Measurements from ENCODE around the gene TMED4.
"Not testable (repeated sequence)": the region's sequence is repeated elsewhere in the genome, so short reads cannot be mapped to it uniquely, and the experiment has no call there.

Gene TMED4

DNA sequence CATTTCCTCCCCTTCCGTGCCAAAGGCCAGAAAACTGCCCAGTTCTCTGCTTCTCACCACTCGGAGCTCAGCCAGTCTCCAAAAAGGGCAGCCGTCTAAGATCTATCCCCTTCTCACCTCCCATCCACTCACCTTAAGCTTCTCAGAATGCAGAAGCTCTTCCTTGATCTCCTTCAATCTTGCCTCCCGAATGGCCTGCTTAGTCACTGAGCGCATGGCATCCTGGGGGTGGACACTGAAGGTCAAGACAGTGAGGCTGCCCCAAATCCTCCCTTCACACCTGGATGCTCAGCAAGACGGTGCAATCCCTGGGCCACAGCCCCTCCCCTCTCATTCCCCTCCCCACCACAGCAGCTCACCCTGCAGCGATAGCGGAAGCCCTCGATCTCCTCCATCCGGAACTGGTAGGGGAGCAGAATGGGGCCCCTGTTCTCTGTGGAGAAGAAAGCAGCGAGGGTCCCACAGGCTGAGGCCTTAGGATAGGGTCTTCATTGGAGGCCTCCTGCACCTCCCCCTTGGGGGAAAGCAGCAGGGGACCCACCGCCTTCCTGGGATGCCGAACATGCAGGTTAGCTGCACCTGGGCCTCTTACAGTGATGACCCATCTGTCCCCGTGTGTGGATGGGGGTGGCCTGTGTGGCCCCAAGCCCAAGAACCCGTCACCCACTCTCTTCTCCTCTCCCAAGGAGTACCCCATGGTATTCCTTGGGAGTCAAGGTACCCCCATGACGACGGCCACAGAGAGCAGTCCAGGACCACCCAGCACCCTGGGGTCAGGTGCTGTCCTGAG, 13.1 kb downstream of the TMED4 start:
- H3K36me3 Mint-ChIP-seq: peaks cover 72% of the 10 kb centered on the region

GRCh38 chr7:44567884-44568283, 14.1 kb downstream of the TMED4 start:
- no peak for DNase-seq
- Mint-ChIP-seq H3K27me3 (no peaks in the 10 kb centered on the region), H3K4me1 (peaks cover 27% of the 10 kb centered on the region), H3K36me3 (peaks cover 65% of the 10 kb centered on the region), H3K27ac (no peak overlapping the region), H3K9me3 (no peaks in the 10 kb centered on the region), H3K4me3 (no peak overlapping the region)
- CTCF ChIA-PET: interaction anchor here (1.4 to 5.4 kb wide), 4 partner anchors 14 to 325 kb away, joined by 4 to 73 read pairs (median 12); partner anchors contain the start of gene TMED4

More for the DNA sequence above, 13.1 kb downstream of the TMED4 start:
- Mint-ChIP-seq H3K4me1 (peaks cover 37% of the 10 kb centered on the region), H3K27me3 (no peaks in the 10 kb centered on the region), H3K27ac (no peak overlapping the region), H3K9me3 (no peaks in the 10 kb centered on the region), H3K4me3 (no peak overlapping the region)
- CTCF ChIA-PET: interaction anchor here (1.7 to 5.4 kb wide), 2 partner anchors 13 to 326 kb away, joined by 4 to 73 read pairs; partner anchors contain the start of gene TMED4
- DNase-seq: no peak

GRCh38 chr7:44566680-44567079, 15.4 kb downstream of the TMED4 start:
- CTCF ChIA-PET: interaction anchor here (1.0 to 5.4 kb wide), 6 partner anchors 32 to 324 kb away, joined by 3 to 73 read pairs (median 6); no protein-coding TSS in a partner anchor
- no peak overlapping the region for H3K27ac Mint-ChIP-seq
- H3K36me3 Mint-ChIP-seq: peaks cover 53% of the 10 kb centered on the region
- peaks cover 15% of the 10 kb centered on the region for H3K4me1 Mint-ChIP-seq
- H3K9me3 Mint-ChIP-seq: no peaks in the 10 kb centered on the region
- H3K4me3 Mint-ChIP-seq: no peak overlapping the region
- H3K27me3 Mint-ChIP-seq: no peaks in the 10 kb centered on the region
- DNase-seq: peak; percentile 5

DNA sequence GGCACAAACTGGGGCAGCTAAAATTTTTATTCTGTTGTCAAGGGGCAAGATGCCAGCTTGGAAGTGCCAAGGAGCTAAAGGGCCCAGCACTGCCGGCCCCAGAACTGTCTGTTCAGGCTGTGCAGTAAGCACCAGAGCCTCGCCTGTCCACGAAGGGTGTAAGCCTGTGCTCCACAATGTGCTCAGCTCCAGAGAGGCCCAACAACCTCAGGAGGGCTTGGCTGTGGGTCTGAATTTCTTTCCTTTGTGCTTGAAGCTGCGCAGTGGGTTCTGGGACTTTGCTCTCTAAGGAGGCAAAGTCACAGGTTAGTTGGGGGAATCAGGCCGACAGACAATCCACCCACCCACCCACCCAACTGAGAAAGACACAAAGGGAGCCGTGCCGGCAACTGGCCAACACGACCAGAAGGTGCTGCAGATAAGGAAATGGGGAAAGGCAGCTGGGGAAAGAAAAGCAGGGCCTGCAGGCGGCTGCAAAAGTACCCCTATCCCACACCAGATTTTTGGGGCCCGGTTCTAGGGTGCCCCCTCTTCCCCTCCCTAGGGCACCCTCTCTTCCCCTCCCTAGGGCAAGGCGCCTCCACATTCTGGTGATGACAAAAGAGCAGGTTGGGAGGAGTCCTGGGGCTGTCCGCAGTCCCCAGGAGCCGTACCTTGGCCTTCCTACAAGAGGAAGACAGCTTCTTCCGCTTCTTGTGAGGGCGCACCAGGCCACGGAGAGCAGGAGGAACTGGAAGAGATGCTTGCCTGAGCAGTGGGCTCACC, 16.1 kb downstream of the TMED4 start:
- H3K4me1 Mint-ChIP-seq: peaks cover 11% of the 10 kb centered on the region

GRCh38 chr7:44565097-44565794, 16.8 kb downstream of the TMED4 start:
- peak; percentile 75 for DNase-seq
- Mint-ChIP-seq H3K4me1 (peaks cover 11% of the 10 kb centered on the region), H3K9me3 (no peaks in the 10 kb centered on the region), H3K4me3 (no peak overlapping the region), H3K36me3 (peaks cover 43% of the 10 kb centered on the region), H3K27ac (peak overlapping the region; percentile 62), H3K27me3 (no peaks in the 10 kb centered on the region)
- CTCF ChIA-PET: interaction anchor here (0.6 to 5.4 kb wide), 38 partner anchors 9 to 545 kb away, joined by 3 to 73 read pairs (median 4); partner anchors contain the start of gene DDX56

More for the DNA sequence above, 16.1 kb downstream of the TMED4 start:
- peak; percentile 11 for DNase-seq
- H3K4me3 Mint-ChIP-seq: no peak overlapping the region
- no peaks in the 10 kb centered on the region for H3K27me3 Mint-ChIP-seq
- CTCF ChIA-PET: interaction anchor here (0.6 to 5.4 kb wide), 36 partner anchors 8 to 546 kb away, joined by 3 to 73 read pairs (median 4); partner anchors contain the start of gene DDX56
- peak overlapping the region; percentile 62 for H3K27ac Mint-ChIP-seq
- peaks cover 46% of the 10 kb centered on the region for H3K36me3 Mint-ChIP-seq
- H3K9me3 Mint-ChIP-seq: no peaks in the 10 kb centered on the region

- peaks cover 37% of the 10 kb centered on the region for H3K36me3 Mint-ChIP-seq
- CTCF ChIA-PET: interaction anchor here (0.7 to 5.4 kb wide), 22 partner anchors 10 to 545 kb away, joined by 3 to 73 read pairs (median 5); partner anchors contain the start of genes DDX56 and TMED4
Measured at GRCh38 chr7:44564606-44565005, 17.4 kb downstream of the TMED4 start.

GRCh38 chr7:44563171-44563679, 18.8 kb downstream of the TMED4 start:
- Mint-ChIP-seq H3K27ac (no peak overlapping the region), H3K4me3 (no peak overlapping the region), H3K9me3 (no peaks in the 10 kb centered on the region), H3K36me3 (peaks cover 25% of the 10 kb centered on the region), H3K4me1 (peaks cover 7% of the 10 kb centered on the region), H3K27me3 (peaks cover under 1% of the 10 kb centered on the region)
- CTCF ChIA-PET: interaction anchor here (2.9 kb wide), 1 partner anchor 11 kb away, joined by 19 read pairs; the partner anchor contains the start of gene DDX56
- peak; percentile 8 for DNase-seq

More at GRCh38 chr7:44564606-44565005, 17.4 kb downstream of the TMED4 start:
- H3K9me3 Mint-ChIP-seq: no peaks in the 10 kb centered on the region
- H3K4me3 Mint-ChIP-seq: no peak overlapping the region
- H3K27ac Mint-ChIP-seq: no peak overlapping the region
- peaks cover 11% of the 10 kb centered on the region for H3K4me1 Mint-ChIP-seq
- no peaks in the 10 kb centered on the region for H3K27me3 Mint-ChIP-seq
- DNase-seq: peak; percentile 20

DNA sequence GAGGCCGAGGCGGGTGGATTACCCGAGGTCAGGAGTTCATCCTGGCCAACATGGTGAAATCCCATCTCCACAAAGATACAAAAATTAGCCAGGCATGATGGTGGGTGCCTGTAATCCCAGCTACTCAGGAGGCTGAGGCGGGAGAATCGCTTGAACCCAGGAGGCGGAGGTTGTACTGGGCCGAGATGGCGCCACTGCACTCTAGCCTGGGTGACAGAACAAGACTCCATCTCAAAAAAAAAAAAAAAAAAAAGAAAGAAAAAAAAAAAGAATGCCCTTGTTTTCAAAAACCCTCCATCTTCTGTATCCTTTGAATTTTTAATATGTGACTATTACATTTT, 19.4 kb downstream of the TMED4 start:
- CTCF ChIA-PET, H3K9me3 Mint-ChIP-seq, H3K27ac Mint-ChIP-seq, H3K4me1 Mint-ChIP-seq, DNase-seq, H3K4me3 Mint-ChIP-seq, H3K27me3 Mint-ChIP-seq: not testable (repeated sequence)
- peaks cover 23% of the 10 kb centered on the region for H3K36me3 Mint-ChIP-seq

GRCh38 chr7:44561962-44562621, 19.9 kb downstream of the TMED4 start:
- DNase-seq: peak; percentile 11
- no peak overlapping the region for H3K4me3 Mint-ChIP-seq
- no peaks in the 10 kb centered on the region for H3K9me3 Mint-ChIP-seq
- H3K4me1 Mint-ChIP-seq: peaks cover 7% of the 10 kb centered on the region
- H3K27ac Mint-ChIP-seq: no peak overlapping the region
- CTCF ChIA-PET: no interaction called here
- peaks cover 19% of the 10 kb centered on the region for H3K36me3 Mint-ChIP-seq
- peaks cover 4% of the 10 kb centered on the region for H3K27me3 Mint-ChIP-seq

DNA sequence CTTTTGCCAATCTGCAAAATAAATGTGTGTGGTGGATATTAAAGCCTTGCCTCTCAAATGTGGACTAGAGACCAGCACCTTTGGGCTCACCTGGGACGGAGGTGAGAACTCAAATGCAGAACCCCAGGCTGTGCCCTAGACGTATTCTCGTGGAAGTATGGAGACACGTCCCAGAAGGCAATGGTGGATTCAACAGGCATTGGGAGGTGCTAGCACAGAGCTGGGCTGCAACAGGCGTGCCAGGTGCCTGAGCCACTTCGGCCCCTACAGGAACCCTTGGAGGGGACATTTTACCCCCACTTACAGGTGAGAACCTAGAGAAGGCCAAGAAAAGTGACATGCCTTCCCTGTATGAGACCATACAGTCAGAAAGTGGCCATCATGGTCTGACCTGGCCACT, 20.6 kb downstream of the TMED4 start:
- H3K4me1 Mint-ChIP-seq: peaks cover 6% of the 10 kb centered on the region
- H3K27ac Mint-ChIP-seq: no peak overlapping the region
- no peak overlapping the region for H3K4me3 Mint-ChIP-seq
- H3K36me3 Mint-ChIP-seq: peaks cover 14% of the 10 kb centered on the region
- H3K27me3 Mint-ChIP-seq: peaks cover 4% of the 10 kb centered on the region
- no peaks in the 10 kb centered on the region for H3K9me3 Mint-ChIP-seq
- CTCF ChIA-PET: no interaction called here
- DNase-seq: no peak

DNA sequence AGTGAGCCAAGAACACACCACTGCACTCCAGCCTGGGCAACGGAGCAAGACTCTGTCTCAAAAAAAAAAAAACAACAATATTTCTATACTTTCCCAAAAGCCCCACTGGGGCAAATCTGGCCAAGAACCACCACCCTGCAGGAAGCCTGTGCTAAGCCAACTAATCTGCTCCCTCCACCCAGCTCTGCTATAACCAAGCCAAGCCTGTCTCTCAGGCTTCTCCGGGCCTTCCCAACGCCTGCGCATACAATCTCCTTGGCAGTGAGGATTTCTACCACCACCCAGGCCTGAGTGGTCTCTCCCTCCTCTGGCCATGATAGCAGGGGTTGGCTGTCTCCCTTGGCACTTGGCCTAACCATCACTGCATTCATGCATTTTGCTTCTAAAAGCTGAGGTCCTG, 22.5 kb downstream of the TMED4 start:
- Mint-ChIP-seq H3K9me3 (no peaks in the 10 kb centered on the region), H3K36me3 (peaks cover 4% of the 10 kb centered on the region), H3K27ac (no peak overlapping the region), H3K4me3 (no peak overlapping the region), H3K27me3 (peaks cover 4% of the 10 kb centered on the region), H3K4me1 (no peaks in the 10 kb centered on the region)
- peak; percentile 18 for DNase-seq
- CTCF ChIA-PET: no interaction called here

GRCh38 chr7:44557485-44557884, 24.5 kb downstream of the TMED4 start:
- H3K27me3 Mint-ChIP-seq: peaks cover 16% of the 10 kb centered on the region
- H3K4me3 Mint-ChIP-seq: no peak overlapping the region
- CTCF ChIA-PET: no interaction called here
- H3K4me1 Mint-ChIP-seq: no peaks in the 10 kb centered on the region
- H3K36me3 Mint-ChIP-seq: no peaks in the 10 kb centered on the region
- DNase-seq: no peak
- H3K9me3 Mint-ChIP-seq: no peaks in the 10 kb centered on the region
- H3K27ac Mint-ChIP-seq: no peak overlapping the region

DNA sequence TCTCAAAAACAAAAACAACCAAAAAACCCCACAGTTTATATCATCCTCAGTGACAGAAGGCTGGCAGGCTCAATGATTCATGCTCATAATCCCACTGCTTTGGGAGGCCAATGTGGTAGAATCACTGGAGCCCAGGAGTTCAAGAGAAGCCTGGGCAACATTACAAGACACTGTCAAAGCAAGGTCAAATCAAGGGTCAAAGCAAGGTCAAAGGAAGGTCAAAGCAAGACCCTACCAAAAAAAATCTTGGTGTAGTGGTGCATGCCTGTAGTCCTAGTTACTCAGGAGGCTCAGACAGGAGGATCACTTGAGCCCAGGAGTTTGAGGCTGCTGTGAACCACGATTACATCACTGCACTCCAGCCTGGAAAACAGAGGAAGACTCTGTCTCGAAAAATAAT, 26.7 kb downstream of the TMED4 start:
- no peak overlapping the region for H3K27ac Mint-ChIP-seq
- no peaks in the 10 kb centered on the region for H3K9me3 Mint-ChIP-seq
- H3K4me1 Mint-ChIP-seq: no peaks in the 10 kb centered on the region
- CTCF ChIA-PET: interaction anchor here (1.4 to 3.0 kb wide), 2 partner anchors 10 to 21 kb away, joined by 3 to 11 read pairs; no protein-coding TSS in a partner anchor
- no peaks in the 10 kb centered on the region for H3K36me3 Mint-ChIP-seq
- peaks cover 27% of the 10 kb centered on the region for H3K27me3 Mint-ChIP-seq
- H3K4me3 Mint-ChIP-seq: no peak overlapping the region
- DNase-seq: no peak
